HCT116 (cell line): Measurements from ENCODE around the gene DPH2. TPM values are rescaled to one million over a fixed set of nuclear protein-coding genes. Genes with fewer than 3 reads are reported as not detected.

Source experiments
- ATAC-seq: fragments of 200-7000 bp; cut with Tn5 transposase; 2 replicates; pipeline ENCODE4 v1.9.1; 2020; ENCODE audit warnings: mild to moderate bottlenecking, moderate library complexity
- BruUV-seq: library from RNA; stranded (reverse); fragments of 400-500 nt; replicated peaks from 2 replicates; lab custom pipeline; 2021; lab: Mats Ljungman, UMichigan
- CTCF ChIA-PET: fragments of 300-600 bp; sonication (Branson Sonifier 250); formaldehyde crosslinking; loops from one replicate; lab custom pipeline; 2021; ENCODE audit warnings: antibody characterized with exemption; lab: Charles Lee
- POLR2A ChIA-PET: fragments of 300-600, 350-600 bp; sonication (Branson Sonifier 250); formaldehyde crosslinking; loops from one replicate; lab custom pipeline; 2021; ENCODE audit warnings: antibody characterized with exemption; lab: Charles Lee
- RAD21 ChIA-PET, 2 experiments: fragments of 300-600 bp; sonication (Branson Sonifier 250); formaldehyde crosslinking; loops; one replicate each; lab custom pipeline; 2023; ENCODE audit warnings: low total read pairs in 2 of 2; ENCODE audit not compliant: uncharacterized antibody in 2 of 2, unreplicated experiment in 2 of 2, low non-redundant PET in 1 of 2; lab: Charles Lee
- DNase-seq: peaks from one replicate; pipeline ENCODE4 v3.0.0-alpha.2; 2010; ENCODE audit warnings: low read depth, low spot score
- H2AFZ ChIP-seq: fragments of 200-600 bp; shearing (Covaris generic), sonication (generic); 2 replicates; pipeline ENCODE4 v1.6.1; 2017; ENCODE audit warnings: low read depth, mixed run types, mixed read lengths, antibody characterized with exemption, low read length; ENCODE audit not compliant: poor library complexity, severe bottlenecking
- H3K27ac ChIP-seq: 2 replicates; pipeline ENCODE4 v1.5.1; 2012; ENCODE audit warnings: low read depth, low read length
- H3K27me3 ChIP-seq: fragments of 200-600 bp; sonication (generic); 2 replicates; pipeline ENCODE4 v1.6.1; 2016; ENCODE audit warnings: mixed run types, low read length, mixed read lengths; ENCODE audit not compliant: insufficient read depth
- H3K36me3 ChIP-seq, 2 experiments: fragments of 200-500 bp in 1 of 2; fragments of 200-600 bp in 1 of 2; sonication (Bioruptor generic) in 1 of 2; sonication (generic) in 1 of 2; 2 replicates each; pipeline versions ENCODE4 v1.5.1 to v1.6.1; 2014 to 2016; ENCODE audit warnings: low read length in 2 of 2, inconsistent platforms in 1 of 2, mixed read lengths in 1 of 2, mixed run types in 1 of 2; ENCODE audit not compliant: insufficient read depth in 2 of 2, control insufficient read depth in 1 of 2
- H3K4me1 ChIP-seq, 2 experiments: fragments of 200-600 bp in 1 of 2; sonication (generic) in 1 of 2; 2 replicates each; pipeline versions ENCODE4 v1.5.1 to v1.6.1; 2012 to 2017; ENCODE audit warnings: low read length in 2 of 2, inconsistent platforms in 1 of 2, mild to moderate bottlenecking in 1 of 2, mixed read lengths in 1 of 2, mixed run types in 1 of 2, moderate library complexity in 1 of 2; ENCODE audit not compliant: insufficient read depth in 2 of 2, control insufficient read depth in 1 of 2
- H3K4me2 ChIP-seq: fragments of 200-600 bp; sonication (generic); 2 replicates; pipeline ENCODE4 v1.6.1; 2017; ENCODE audit warnings: mixed run types, low read length, mixed read lengths
- H3K4me3 ChIP-seq, 2 experiments: fragments of 200-600 bp in 1 of 2; sonication (generic) in 1 of 2; replicated peaks in 1 of 2; 2 replicates each; pipeline ENCODE4 v1.5.1; 2011 to 2016; ENCODE audit warnings: low read length in 2 of 2, control low read depth in 1 of 2, low read depth in 1 of 2, mild to moderate bottlenecking in 1 of 2, mixed read lengths in 1 of 2, mixed run types in 1 of 2
- H3K79me2 ChIP-seq: fragments of 200-600 bp; sonication (generic); 2 replicates; pipeline ENCODE4 v1.6.1; 2017; ENCODE audit warnings: mild to moderate bottlenecking, mixed run types, low read length, moderate library complexity, mixed read lengths; ENCODE audit not compliant: insufficient read depth
- H3K9ac ChIP-seq: fragments of 200-600 bp; sonication (generic); 2 replicates; pipeline ENCODE4 v1.6.1; 2016; ENCODE audit warnings: low read length, mixed read lengths
- H3K9me2 ChIP-seq: fragments of 200-600 bp; sonication (generic), shearing (Covaris generic); 2 replicates; pipeline ENCODE4 v1.6.1; 2017; ENCODE audit warnings: mixed run types, mild to moderate bottlenecking, moderate library complexity; ENCODE audit not compliant: insufficient read depth
- H3K9me3 ChIP-seq, 2 experiments: fragments of 200-500 bp in 1 of 2; fragments of 200-600 bp in 1 of 2; sonication (Bioruptor generic) in 1 of 2; sonication (generic) in 1 of 2; 2 replicates each; pipeline ENCODE4 v1.6.1; 2014 to 2017; ENCODE audit warnings: low read length in 2 of 2, mixed read lengths in 2 of 2, inconsistent platforms in 1 of 2, low read depth in 1 of 2, mild to moderate bottlenecking in 1 of 2, mixed run types in 1 of 2, moderate library complexity in 1 of 2; ENCODE audit not compliant: control insufficient read depth in 1 of 2, insufficient read depth in 1 of 2
- H4K20me1 ChIP-seq: fragments of 200-600 bp; sonication (generic), shearing (Covaris generic); 2 replicates; pipeline ENCODE4 v1.6.1; 2017; ENCODE audit warnings: mixed run types, mild to moderate bottlenecking, moderate library complexity; ENCODE audit not compliant: insufficient read depth
- CBX3 ChIP-seq: IDR thresholded peaks from 2 replicates; pipeline ENCODE4 v1.6.1; 2012; ENCODE audit warnings: low read depth
- CEBPB ChIP-seq: IDR thresholded peaks from 2 replicates; pipeline ENCODE4 v1.6.1; 2012; ENCODE audit warnings: low read depth
- EZH2 ChIP-seq: fragments of 200-600 bp; sonication (generic); IDR thresholded peaks from 2 replicates; pipeline ENCODE4 v1.6.1; 2017; ENCODE audit warnings: antibody characterized with exemption, mixed run types
- FOSL1 ChIP-seq: IDR thresholded peaks from 2 replicates; pipeline ENCODE4 v1.6.1; 2012; ENCODE audit warnings: low read depth
- JUND ChIP-seq: IDR thresholded peaks from 2 replicates; pipeline ENCODE4 v1.6.1; 2012
- RAD21 ChIP-seq: IDR thresholded peaks from 2 replicates; pipeline ENCODE4 v1.6.1; 2012; ENCODE audit warnings: low read depth, mild to moderate bottlenecking
- SP1 ChIP-seq: IDR thresholded peaks from 2 replicates; pipeline ENCODE4 v1.6.1; 2012; ENCODE audit warnings: low read depth
- TCF7L2 ChIP-seq: IDR thresholded peaks from 2 replicates; pipeline ENCODE4 v1.7.0; 2011; ENCODE audit warnings: borderline replicate concordance, inconsistent platforms; ENCODE audit not compliant: insufficient read depth, insufficient read length; ENCODE audit errors: extremely low read depth
- ZFX ChIP-seq: fragments of 450-650 bp; IDR thresholded peaks from 2 replicates; pipeline ENCODE4 v1.6.1; 2017
- ZNF274 ChIP-seq: fragments of 200-500 bp; sonication (Bioruptor generic); IDR thresholded peaks from 2 replicates; pipeline ENCODE4 v1.6.1; 2014; ENCODE audit warnings: mild to moderate bottlenecking, low read depth, low read length, inconsistent platforms
- intact Hi-C: fragments of 100-400 bp; cut with micrococcal nuclease; formaldehyde crosslinking; loops from 2 replicates; pipeline ENCODE4 v1.10.0; 2022
- total RNA-seq: library from RNA; stranded (reverse); gene quantifications from one replicate; pipeline ENCODE4 v1.2.1, GENCODE V29; 2021; ENCODE audit not compliant: unreplicated experiment
- TF ChIP-seq, protein P1 (sequence below): IDR thresholded peaks from 2 replicates; pipeline ENCODE4 v1.6.1; 2011; ENCODE audit warnings: mild to moderate bottlenecking, low read length, moderate library complexity; ENCODE audit not compliant: insufficient replicate concordance; ENCODE audit errors: extremely low read depth
- TF ChIP-seq, protein P2 (sequence below): IDR thresholded peaks from 2 replicates; pipeline ENCODE4 v1.6.1; 2012; ENCODE audit warnings: low read depth
- TF ChIP-seq, protein P3 (sequence below), 3 experiments: fragments of 200-600 bp in 1 of 3; sonication (generic) in 1 of 3; IDR thresholded peaks in 2 of 3; conservative IDR thresholded peaks in 1 of 3; 2 replicates each; pipeline ENCODE4 v1.5.1; 2012 to 2017; ENCODE audit warnings: low read depth in 2 of 3, low read length in 2 of 3, antibody characterized with exemption in 1 of 3, borderline replicate concordance in 1 of 3, control low read depth in 1 of 3, mild to moderate bottlenecking in 1 of 3, mixed read lengths in 1 of 3, mixed run types in 1 of 3, moderate library complexity in 1 of 3; ENCODE audit not compliant: insufficient read depth in 1 of 3
- TF ChIP-seq, protein P4 (sequence below): IDR thresholded peaks from 2 replicates; pipeline ENCODE4 v1.6.1; 2012

DPH2 gene
- total RNA-seq, 1 experiment from 2014 or later: 53.2 TPM

DNA sequence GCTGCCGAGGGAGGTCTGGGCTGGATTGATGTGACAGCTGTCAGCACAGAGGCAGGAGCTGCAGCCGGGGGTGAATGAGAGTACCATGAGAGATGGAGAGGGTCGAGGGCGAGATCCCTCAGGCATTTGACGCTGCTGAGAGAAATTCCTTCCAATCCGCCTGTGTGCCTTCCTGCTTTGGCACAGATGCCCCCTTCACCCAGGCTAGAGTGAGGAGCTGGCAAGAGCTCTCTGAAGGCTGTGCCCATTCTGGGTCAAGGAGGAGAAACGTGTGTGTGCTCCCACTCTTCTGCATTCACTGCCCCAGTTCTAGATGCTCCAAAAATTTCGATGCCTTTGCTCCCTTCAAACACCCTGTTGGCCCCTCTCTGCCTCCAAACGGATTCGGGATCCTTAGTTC is 31.4 kb upstream of the DPH2 start:
- TF ChIP-seq ZNF274 (no peak), ZFX (no peak), SP1 (no peak), JUND (no peak), CEBPB (no peak), RAD21 (no peak), FOSL1 (no peak), EZH2 (no peak), TCF7L2 (no peak), CBX3 (no peak)
- TF ChIP-seq, protein P1, sequence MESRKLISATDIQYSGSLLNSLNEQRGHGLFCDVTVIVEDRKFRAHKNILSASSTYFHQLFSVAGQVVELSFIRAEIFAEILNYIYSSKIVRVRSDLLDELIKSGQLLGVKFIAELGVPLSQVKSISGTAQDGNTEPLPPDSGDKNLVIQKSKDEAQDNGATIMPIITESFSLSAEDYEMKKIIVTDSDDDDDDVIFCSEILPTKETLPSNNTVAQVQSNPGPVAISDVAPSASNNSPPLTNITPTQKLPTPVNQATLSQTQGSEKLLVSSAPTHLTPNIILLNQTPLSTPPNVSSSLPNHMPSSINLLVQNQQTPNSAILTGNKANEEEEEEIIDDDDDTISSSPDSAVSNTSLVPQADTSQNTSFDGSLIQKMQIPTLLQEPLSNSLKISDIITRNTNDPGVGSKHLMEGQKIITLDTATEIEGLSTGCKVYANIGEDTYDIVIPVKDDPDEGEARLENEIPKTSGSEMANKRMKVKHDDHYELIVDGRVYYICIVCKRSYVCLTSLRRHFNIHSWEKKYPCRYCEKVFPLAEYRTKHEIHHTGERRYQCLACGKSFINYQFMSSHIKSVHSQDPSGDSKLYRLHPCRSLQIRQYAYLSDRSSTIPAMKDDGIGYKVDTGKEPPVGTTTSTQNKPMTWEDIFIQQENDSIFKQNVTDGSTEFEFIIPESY: no peak
- TF ChIP-seq, protein P2, sequence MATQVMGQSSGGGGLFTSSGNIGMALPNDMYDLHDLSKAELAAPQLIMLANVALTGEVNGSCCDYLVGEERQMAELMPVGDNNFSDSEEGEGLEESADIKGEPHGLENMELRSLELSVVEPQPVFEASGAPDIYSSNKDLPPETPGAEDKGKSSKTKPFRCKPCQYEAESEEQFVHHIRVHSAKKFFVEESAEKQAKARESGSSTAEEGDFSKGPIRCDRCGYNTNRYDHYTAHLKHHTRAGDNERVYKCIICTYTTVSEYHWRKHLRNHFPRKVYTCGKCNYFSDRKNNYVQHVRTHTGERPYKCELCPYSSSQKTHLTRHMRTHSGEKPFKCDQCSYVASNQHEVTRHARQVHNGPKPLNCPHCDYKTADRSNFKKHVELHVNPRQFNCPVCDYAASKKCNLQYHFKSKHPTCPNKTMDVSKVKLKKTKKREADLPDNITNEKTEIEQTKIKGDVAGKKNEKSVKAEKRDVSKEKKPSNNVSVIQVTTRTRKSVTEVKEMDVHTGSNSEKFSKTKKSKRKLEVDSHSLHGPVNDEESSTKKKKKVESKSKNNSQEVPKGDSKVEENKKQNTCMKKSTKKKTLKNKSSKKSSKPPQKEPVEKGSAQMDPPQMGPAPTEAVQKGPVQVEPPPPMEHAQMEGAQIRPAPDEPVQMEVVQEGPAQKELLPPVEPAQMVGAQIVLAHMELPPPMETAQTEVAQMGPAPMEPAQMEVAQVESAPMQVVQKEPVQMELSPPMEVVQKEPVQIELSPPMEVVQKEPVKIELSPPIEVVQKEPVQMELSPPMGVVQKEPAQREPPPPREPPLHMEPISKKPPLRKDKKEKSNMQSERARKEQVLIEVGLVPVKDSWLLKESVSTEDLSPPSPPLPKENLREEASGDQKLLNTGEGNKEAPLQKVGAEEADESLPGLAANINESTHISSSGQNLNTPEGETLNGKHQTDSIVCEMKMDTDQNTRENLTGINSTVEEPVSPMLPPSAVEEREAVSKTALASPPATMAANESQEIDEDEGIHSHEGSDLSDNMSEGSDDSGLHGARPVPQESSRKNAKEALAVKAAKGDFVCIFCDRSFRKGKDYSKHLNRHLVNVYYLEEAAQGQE: no peak
- TF ChIP-seq, protein P3, sequence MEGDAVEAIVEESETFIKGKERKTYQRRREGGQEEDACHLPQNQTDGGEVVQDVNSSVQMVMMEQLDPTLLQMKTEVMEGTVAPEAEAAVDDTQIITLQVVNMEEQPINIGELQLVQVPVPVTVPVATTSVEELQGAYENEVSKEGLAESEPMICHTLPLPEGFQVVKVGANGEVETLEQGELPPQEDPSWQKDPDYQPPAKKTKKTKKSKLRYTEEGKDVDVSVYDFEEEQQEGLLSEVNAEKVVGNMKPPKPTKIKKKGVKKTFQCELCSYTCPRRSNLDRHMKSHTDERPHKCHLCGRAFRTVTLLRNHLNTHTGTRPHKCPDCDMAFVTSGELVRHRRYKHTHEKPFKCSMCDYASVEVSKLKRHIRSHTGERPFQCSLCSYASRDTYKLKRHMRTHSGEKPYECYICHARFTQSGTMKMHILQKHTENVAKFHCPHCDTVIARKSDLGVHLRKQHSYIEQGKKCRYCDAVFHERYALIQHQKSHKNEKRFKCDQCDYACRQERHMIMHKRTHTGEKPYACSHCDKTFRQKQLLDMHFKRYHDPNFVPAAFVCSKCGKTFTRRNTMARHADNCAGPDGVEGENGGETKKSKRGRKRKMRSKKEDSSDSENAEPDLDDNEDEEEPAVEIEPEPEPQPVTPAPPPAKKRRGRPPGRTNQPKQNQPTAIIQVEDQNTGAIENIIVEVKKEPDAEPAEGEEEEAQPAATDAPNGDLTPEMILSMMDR (IDR thresholded peaks at IDR 0.05 in 2 of 3, conservative IDR thresholded peaks at IDR 0.05 in 1 of 3; ENCODE audit: borderline replicate concordance in 1 of 3, insufficient read depth in 1 of 3, low read depth in 2 of 3, low read length in 2 of 3): no peak
- TF ChIP-seq, protein P4, sequence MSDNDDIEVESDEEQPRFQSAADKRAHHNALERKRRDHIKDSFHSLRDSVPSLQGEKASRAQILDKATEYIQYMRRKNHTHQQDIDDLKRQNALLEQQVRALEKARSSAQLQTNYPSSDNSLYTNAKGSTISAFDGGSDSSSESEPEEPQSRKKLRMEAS: no peak
- no peak overlapping the region for H3K27ac ChIP-seq
- no peaks in the 10 kb centered on the region for H4K20me1 ChIP-seq
- H2AFZ ChIP-seq: no peak overlapping the region
- POLR2A ChIA-PET: interaction anchor here (0.9 kb wide), 1 partner anchor 7 kb away, joined by 3 read pairs; no protein-coding TSS in a partner anchor
- CTCF ChIA-PET: interaction anchor here (0.9 to 12.2 kb wide), 3 partner anchors 8 to 172 kb away, joined by 5 to 479 read pairs (median 19); no protein-coding TSS in a partner anchor
- no peak overlapping the region for H3K9ac ChIP-seq
- no peaks in the 10 kb centered on the region for H3K9me2 ChIP-seq
- BruUV-seq: no TSS peak
- H3K36me3 ChIP-seq: 0 out of 4 replicates have a peak, but pooled peaks cover 0 to 10% of the 10 kb centered on the region in 2 experiments
- peaks cover 5 to 28% of the 10 kb centered on the region in 2 experiments; a peak in 3 of 4 replicates for H3K4me1 ChIP-seq
- H3K27me3 ChIP-seq: no peaks in the 10 kb centered on the region
- no peak overlapping the region for H3K4me3 ChIP-seq
- DNase-seq (no peak), ATAC-seq (no peak)
- H3K4me2 ChIP-seq: no peak overlapping the region
- H3K9me3 ChIP-seq: no peaks in the 10 kb centered on the region
- intact Hi-C loops: no loop called here
- peaks cover 9% of the 10 kb centered on the region; the same call in 1 of the 2 replicates for H3K79me2 ChIP-seq
- RAD21 ChIA-PET: no interaction called here
